Measurements from ENCODE around the gene PLEKHN1. TPM values are rescaled to one million over a fixed set of nuclear protein-coding genes. Genes with fewer than 3 reads are reported as not detected.
A peak's percentile ranks its signal among the peaks of the same experiment; 100 is the strongest.

Gene PLEKHN1
- total RNA-seq, 2 donors from 2014 or later: 0.59 TPM; not detected in 1

- Histone ChIP-seq H3K9me3 (no peaks in the 10 kb centered on the region), H3K36me3 (no peaks in the 10 kb centered on the region), H3K4me1 (peaks cover 0 to 58% of the 10 kb centered on the region in 2 donors), H3K4me3 (no peak overlapping the region), H3K27ac (no peak overlapping the region), H3K27me3 (no peaks in the 10 kb centered on the region)
- DNase-seq (ENCODE audit: low spot score): no peak
- TF ChIP-seq CTCF (IDR thresholded peaks at IDR 0.05): no peak
Measured at GRCh38 chr1:1022302-1023009, 56.2 kb downstream of the PLEKHN1 start.

- TF ChIP-seq CTCF (IDR thresholded peaks at IDR 0.05): no peak
- H3K27ac ChIP-seq: no peak overlapping the region
- no peaks in the 10 kb centered on the region for H3K9me3 ChIP-seq
- H3K4me1 ChIP-seq: peaks cover 0 to 58% of the 10 kb centered on the region in 2 donors
- H3K4me3 ChIP-seq: no peak overlapping the region
- DNase-seq (ENCODE audit: low spot score): no peak
- no peaks in the 10 kb centered on the region for H3K36me3 ChIP-seq
- H3K27me3 ChIP-seq: no peaks in the 10 kb centered on the region
Measured at GRCh38 chr1:1023700-1024099, 57.4 kb downstream of the PLEKHN1 start.

- Histone ChIP-seq H3K27ac (no peak overlapping the region), H3K27me3 (no peaks in the 10 kb centered on the region), H3K36me3 (no peaks in the 10 kb centered on the region), H3K4me3 (no peak overlapping the region), H3K9me3 (no peaks in the 10 kb centered on the region), H3K4me1 (peaks cover 0 to 54% of the 10 kb centered on the region in 2 donors)
- no peak for DNase-seq (ENCODE audit: low spot score)
- no peak for TF ChIP-seq CTCF (IDR thresholded peaks at IDR 0.05)
Measured at GRCh38 chr1:1024149-1024770, 58.0 kb downstream of the PLEKHN1 start.

GRCh38 chr1:1024771-1025699, 58.8 kb downstream of the PLEKHN1 start:
- Histone ChIP-seq H3K4me1 (peaks cover 0 to 54% of the 10 kb centered on the region in 2 donors), H3K4me3 (peak overlapping the region in 1 of 2 donors; percentile 15), H3K27ac (peak overlapping the region in 1 of 2 donors; percentile 16)

More at GRCh38 chr1:1024771-1025699, 58.8 kb downstream of the PLEKHN1 start:
- no peak for DNase-seq (ENCODE audit: low spot score)
- Histone ChIP-seq H3K36me3 (no peaks in the 10 kb centered on the region), H3K27me3 (no peaks in the 10 kb centered on the region), H3K9me3 (no peaks in the 10 kb centered on the region)
- TF ChIP-seq CTCF (IDR thresholded peaks at IDR 0.05): no peak

Other genes starting within 250 kb of the PLEKHN1 start
- gene SAMD11, start 42.6 kb upstream of the PLEKHN1 start, total RNA-seq: 1 to 10 TPM; 2.7 to 6.4 TPM
- 10 to 100 TPM; 29.5 to 38.8 TPM for gene NOC2L, start 7.2 kb upstream of the PLEKHN1 start, total RNA-seq
- gene KLHL17, start 5.9 kb upstream of the PLEKHN1 start, total RNA-seq: 1 to 10 TPM; 2.4 to 2.9 TPM
- gene PERM1, start 15.6 kb downstream of the PLEKHN1 start, total RNA-seq: 10 to 100 TPM; 22.0 to 61.8 TPM
- gene HES4, start 33.6 kb downstream of the PLEKHN1 start, total RNA-seq: 10 to 100 TPM; 31.8 to 68.4 TPM
- 10 to 100 TPM; 26.8 to 32.2 TPM for gene ISG15, start 47.0 kb downstream of the PLEKHN1 start, total RNA-seq
- 10 to 100 TPM; 22.5 to 27.9 TPM for gene AGRN, start 53.6 kb downstream of the PLEKHN1 start, total RNA-seq
- not detected for gene RNF223, start 107.8 kb downstream of the PLEKHN1 start, total RNA-seq
- gene C1orf159, start 149.6 kb downstream of the PLEKHN1 start, total RNA-seq: 1 to 10 TPM; 4.4 to 4.6 TPM
- gene TTLL10, start 207.4 kb downstream of the PLEKHN1 start, total RNA-seq: not detected
- gene TNFRSF18, start 240.1 kb downstream of the PLEKHN1 start, total RNA-seq: under 1 TPM in 1 of 2 donors, not detected in 1; 0.55 TPM
- gene TNFRSF4, start 247.7 kb downstream of the PLEKHN1 start, total RNA-seq: under 1 TPM; 0.59 to 0.79 TPM